HEK293 (cell line): Measurements from ENCODE around the gene CCNK.

Experiments
- CTCF ChIA-PET: fragments of 350-600 bp; formaldehyde crosslinking; extraction: SDS; loops from one replicate; lab custom pipeline; 2021; ENCODE audit warnings: antibody characterized with exemption; lab: Yijun Ruan, JAX
- POLR2A ChIA-PET: fragments of 300-600 bp; formaldehyde crosslinking; extraction: SDS; loops from one replicate; lab custom pipeline; 2020; ENCODE audit warnings: antibody characterized with exemption, inconsistent platforms; lab: Yijun Ruan, JAX
- H3K27ac ChIP-seq: fragments of 200-500 bp; sonication (Bioruptor generic); 2 replicates; pipeline ENCODE4 v1.5.1; 2014; ENCODE audit warnings: low read depth, low read length, control low read depth, inconsistent platforms; ENCODE audit errors: extremely low read depth
- H3K36me3 ChIP-seq, 2 experiments: fragments of 200-500 bp in 1 of 2; sonication (Bioruptor generic) in 1 of 2; 1 replicate in 1 of 2; 2 replicates in 1 of 2; pipeline ENCODE4 v1.5.1; 2014 to 2017; ENCODE audit warnings: inconsistent platforms in 2 of 2, low read length in 2 of 2; ENCODE audit not compliant: control insufficient read depth in 2 of 2, insufficient read depth in 1 of 2
- H3K4me1 ChIP-seq: fragments of 200-500 bp; sonication (Bioruptor generic); 2 replicates; pipeline ENCODE4 v1.5.1; 2014; ENCODE audit warnings: mild to moderate bottlenecking, low read length, inconsistent platforms; ENCODE audit not compliant: control insufficient read depth, insufficient read depth
- H3K4me3 ChIP-seq: 2 replicates; pipeline ENCODE4 v1.5.1; 2011; ENCODE audit warnings: low read depth, mild to moderate bottlenecking, control low read depth, low read length, moderate library complexity
- H3K9me3 ChIP-seq: fragments of 200-500 bp; sonication (Bioruptor generic); 2 replicates; pipeline ENCODE4 v1.5.1; 2014; ENCODE audit warnings: low read depth, low read length, inconsistent platforms; ENCODE audit not compliant: control insufficient read depth, insufficient read depth
- GLIS2 ChIP-seq: fragments of 450-650 bp; formaldehyde crosslinking; IDR thresholded peaks from 2 replicates; pipeline ENCODE4 v1.5.1; 2016; ENCODE audit warnings: missing biosample characterization, missing genetic modification characterization
- MEIS1 ChIP-seq: sonication (generic); formaldehyde crosslinking; IDR thresholded peaks from 2 replicates; pipeline ENCODE4 v1.8.1; 2022; ENCODE audit warnings: missing genetic modification reagents, mild to moderate bottlenecking, borderline replicate concordance
- MZF1 ChIP-seq: fragments of 450-650 bp; formaldehyde crosslinking; IDR thresholded peaks from 2 replicates; pipeline ENCODE4 v1.5.1; 2017; ENCODE audit warnings: missing biosample characterization, missing genetic modification characterization, borderline replicate concordance
- OSR2 ChIP-seq: fragments of 450-650 bp; formaldehyde crosslinking; IDR thresholded peaks from 2 replicates; pipeline ENCODE4 v1.5.1; 2016; ENCODE audit warnings: missing biosample characterization, missing genetic modification characterization
- SP2 ChIP-seq: fragments of 450-650 bp; formaldehyde crosslinking; IDR thresholded peaks from 2 replicates; pipeline ENCODE4 v1.5.1; 2016; ENCODE audit warnings: missing biosample characterization, missing genetic modification characterization
- TRIM28 ChIP-seq: IDR thresholded peaks from 2 replicates; pipeline ENCODE4 v1.6.1; 2011; ENCODE audit warnings: low read length, control low read depth, borderline replicate concordance
- ZBTB48 ChIP-seq: fragments of 450-650 bp; formaldehyde crosslinking; IDR thresholded peaks from 2 replicates; pipeline ENCODE4 v1.5.1; 2016; ENCODE audit warnings: missing biosample characterization, missing genetic modification characterization
- ZBTB8A ChIP-seq: fragments of 450-650 bp; formaldehyde crosslinking; IDR thresholded peaks from 2 replicates; pipeline ENCODE4 v1.5.1; 2016; ENCODE audit warnings: missing biosample characterization, missing genetic modification characterization
- ZFHX2 ChIP-seq: fragments of 450-650 bp; formaldehyde crosslinking; conservative IDR thresholded peaks from 2 replicates; pipeline ENCODE4 v1.5.1; 2016; ENCODE audit warnings: missing biosample characterization, missing genetic modification characterization
- ZIC2 ChIP-seq: fragments of 450-650 bp; formaldehyde crosslinking; IDR thresholded peaks from 2 replicates; pipeline ENCODE4 v1.5.1; 2016; ENCODE audit warnings: missing biosample characterization, missing genetic modification characterization
- ZNF114 ChIP-seq: fragments of 450-650 bp; formaldehyde crosslinking; IDR thresholded peaks from 2 replicates; pipeline ENCODE4 v1.5.0; 2017; ENCODE audit warnings: missing biosample characterization, missing genetic modification characterization
- ZNF211 ChIP-seq: fragments of 450-650 bp; formaldehyde crosslinking; IDR thresholded peaks from 2 replicates; pipeline ENCODE4 v1.5.1; 2016; ENCODE audit warnings: low read depth, missing biosample characterization, missing genetic modification characterization
- ZNF223 ChIP-seq: fragments of 450-650 bp; formaldehyde crosslinking; IDR thresholded peaks from 2 replicates; pipeline ENCODE4 v1.5.1; 2016; ENCODE audit warnings: missing biosample characterization, missing genetic modification characterization
- ZNF248 ChIP-seq: fragments of 450-650 bp; formaldehyde crosslinking; IDR thresholded peaks from 2 replicates; pipeline ENCODE4 v1.5.1; 2017; ENCODE audit warnings: missing biosample characterization, missing genetic modification characterization
- ZNF292 ChIP-seq: fragments of 450-650 bp; formaldehyde crosslinking; IDR thresholded peaks from 2 replicates; pipeline ENCODE4 v1.5.1; 2016; ENCODE audit warnings: low read depth, missing biosample characterization, missing genetic modification characterization, borderline replicate concordance
- ZNF324 ChIP-seq: fragments of 450-650 bp; formaldehyde crosslinking; IDR thresholded peaks from 2 replicates; pipeline ENCODE4 v1.5.1; 2016; ENCODE audit warnings: missing biosample characterization, missing genetic modification characterization
- ZNF394 ChIP-seq: fragments of 450-650 bp; formaldehyde crosslinking; IDR thresholded peaks from 2 replicates; pipeline ENCODE4 v1.5.1; 2016; ENCODE audit warnings: missing biosample characterization, missing genetic modification characterization, mild to moderate bottlenecking, moderate library complexity, borderline replicate concordance
- ZNF571 ChIP-seq: fragments of 450-650 bp; formaldehyde crosslinking; IDR thresholded peaks from 2 replicates; pipeline ENCODE4 v1.5.0; 2017; ENCODE audit warnings: missing biosample characterization, missing genetic modification characterization
- ZNF654 ChIP-seq: fragments of 450-650 bp; formaldehyde crosslinking; IDR thresholded peaks from 2 replicates; pipeline ENCODE4 v1.5.1; 2016; ENCODE audit warnings: low read depth, missing biosample characterization, missing genetic modification characterization
- ZNF830 ChIP-seq: fragments of 450-650 bp; IDR thresholded peaks from 2 replicates; pipeline ENCODE4 v1.5.0; 2018; ENCODE audit warnings: missing biosample characterization, missing genetic modification characterization, low read depth, mild to moderate bottlenecking, moderate library complexity
- TF ChIP-seq, protein P1 (sequence below): fragments of 450-650 bp; formaldehyde crosslinking; IDR thresholded peaks from 2 replicates; pipeline ENCODE4 v1.5.1; 2016; ENCODE audit warnings: missing biosample characterization, missing genetic modification characterization
- TF ChIP-seq, protein P2 (sequence below): fragments of 450-650 bp; formaldehyde crosslinking; IDR thresholded peaks from 2 replicates; pipeline ENCODE4 v1.5.1; 2016; ENCODE audit warnings: missing biosample characterization, missing genetic modification characterization
- TF ChIP-seq, protein P3 (sequence below): fragments of 450-650 bp; formaldehyde crosslinking; IDR thresholded peaks from 2 replicates; pipeline ENCODE4 v1.5.1; 2016; ENCODE audit warnings: missing biosample characterization, missing genetic modification characterization, borderline replicate concordance

The CCNK gene

DNA sequence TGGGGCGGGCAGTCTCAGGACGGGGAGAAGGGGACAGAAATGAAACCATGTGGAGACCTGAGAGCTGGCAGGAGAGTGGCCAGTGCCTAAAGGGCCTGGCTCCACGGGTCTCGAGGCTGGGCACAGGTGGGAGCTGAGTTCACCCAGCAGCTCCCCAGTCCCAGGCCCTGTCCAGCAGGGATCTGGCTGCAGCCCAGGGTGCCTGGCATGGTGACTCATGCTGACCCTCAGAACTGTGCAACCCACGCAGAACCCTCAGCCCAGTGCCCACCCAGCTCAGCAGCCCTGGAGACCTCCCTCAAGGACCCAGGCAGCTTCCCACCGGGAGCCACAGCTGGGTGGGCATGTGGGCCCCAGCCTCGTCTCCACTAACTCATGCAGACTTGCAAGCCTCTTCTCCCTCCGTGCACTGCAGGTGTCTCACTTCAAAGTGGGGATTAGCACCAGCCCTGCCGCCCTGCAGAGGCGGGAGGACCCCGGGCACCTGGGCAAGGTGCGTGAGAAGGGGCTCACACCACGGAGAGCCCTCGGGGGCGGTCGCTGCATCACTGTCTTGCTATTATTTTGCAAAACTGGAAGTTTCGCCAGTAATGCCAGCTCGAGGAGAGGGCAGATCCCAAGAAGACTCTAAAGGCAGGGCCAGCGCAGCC is 46.3 kb downstream of the CCNK start:
- no peak overlapping the region for H3K27ac ChIP-seq
- no peak overlapping the region for H3K4me3 ChIP-seq
- H3K9me3 ChIP-seq, result no peaks in the 10 kb centered on the region
- POLR2A ChIA-PET, result no interaction called here
- TF ChIP-seq TRIM28 (no peak), MEIS1 (CRISPR knock-in tag) (no peak), ZNF654 (no peak), ZNF324 (no peak), ZFHX2 (tag by site-specific recombination) (0 out of 2 replicates have a peak, but pooled peaks have one; percentile 15), ZBTB8A (tag by site-specific recombination) (no peak), OSR2 (no peak), ZBTB48 (no peak), ZNF571 (tag by site-specific recombination) (no peak), MZF1 (tag by site-specific recombination) (no peak), ZNF830 (tag by site-specific recombination) (no peak), ZNF223 (tag by site-specific recombination) (no peak), GLIS2 (tag by site-specific recombination) (no peak), ZNF394 (tag by site-specific recombination) (no peak), ZNF211 (tag by site-specific recombination) (no peak), ZNF114 (tag by site-specific recombination) (no peak), ZNF248 (tag by site-specific recombination) (no peak), ZIC2 (peak; percentile 89), ZNF292 (tag by site-specific recombination) (no peak), SP2 (tag by site-specific recombination) (no peak)
- TF ChIP-seq, protein P1, sequence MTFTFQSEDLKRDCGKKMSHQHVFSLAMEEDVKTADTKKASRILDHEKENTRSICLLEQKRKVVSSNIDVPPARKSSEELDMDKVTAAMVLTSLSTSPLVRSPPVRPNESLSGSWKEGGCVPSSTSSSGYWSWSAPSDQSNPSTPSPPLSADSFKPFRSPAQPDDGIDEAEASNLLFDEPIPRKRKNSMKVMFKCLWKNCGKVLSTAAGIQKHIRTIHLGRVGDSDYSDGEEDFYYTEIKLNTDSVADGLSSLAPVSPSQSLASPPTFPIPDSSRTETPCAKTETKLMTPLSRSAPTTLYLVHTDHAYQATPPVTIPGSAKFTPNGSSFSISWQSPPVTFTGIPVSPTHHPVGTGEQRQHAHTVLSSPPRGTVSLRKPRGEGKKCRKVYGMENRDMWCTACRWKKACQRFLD (tag by site-specific recombination), result no peak
- TF ChIP-seq, protein P2, sequence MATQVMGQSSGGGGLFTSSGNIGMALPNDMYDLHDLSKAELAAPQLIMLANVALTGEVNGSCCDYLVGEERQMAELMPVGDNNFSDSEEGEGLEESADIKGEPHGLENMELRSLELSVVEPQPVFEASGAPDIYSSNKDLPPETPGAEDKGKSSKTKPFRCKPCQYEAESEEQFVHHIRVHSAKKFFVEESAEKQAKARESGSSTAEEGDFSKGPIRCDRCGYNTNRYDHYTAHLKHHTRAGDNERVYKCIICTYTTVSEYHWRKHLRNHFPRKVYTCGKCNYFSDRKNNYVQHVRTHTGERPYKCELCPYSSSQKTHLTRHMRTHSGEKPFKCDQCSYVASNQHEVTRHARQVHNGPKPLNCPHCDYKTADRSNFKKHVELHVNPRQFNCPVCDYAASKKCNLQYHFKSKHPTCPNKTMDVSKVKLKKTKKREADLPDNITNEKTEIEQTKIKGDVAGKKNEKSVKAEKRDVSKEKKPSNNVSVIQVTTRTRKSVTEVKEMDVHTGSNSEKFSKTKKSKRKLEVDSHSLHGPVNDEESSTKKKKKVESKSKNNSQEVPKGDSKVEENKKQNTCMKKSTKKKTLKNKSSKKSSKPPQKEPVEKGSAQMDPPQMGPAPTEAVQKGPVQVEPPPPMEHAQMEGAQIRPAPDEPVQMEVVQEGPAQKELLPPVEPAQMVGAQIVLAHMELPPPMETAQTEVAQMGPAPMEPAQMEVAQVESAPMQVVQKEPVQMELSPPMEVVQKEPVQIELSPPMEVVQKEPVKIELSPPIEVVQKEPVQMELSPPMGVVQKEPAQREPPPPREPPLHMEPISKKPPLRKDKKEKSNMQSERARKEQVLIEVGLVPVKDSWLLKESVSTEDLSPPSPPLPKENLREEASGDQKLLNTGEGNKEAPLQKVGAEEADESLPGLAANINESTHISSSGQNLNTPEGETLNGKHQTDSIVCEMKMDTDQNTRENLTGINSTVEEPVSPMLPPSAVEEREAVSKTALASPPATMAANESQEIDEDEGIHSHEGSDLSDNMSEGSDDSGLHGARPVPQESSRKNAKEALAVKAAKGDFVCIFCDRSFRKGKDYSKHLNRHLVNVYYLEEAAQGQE (tag by site-specific recombination), result peak; percentile 54
- TF ChIP-seq, protein P3, sequence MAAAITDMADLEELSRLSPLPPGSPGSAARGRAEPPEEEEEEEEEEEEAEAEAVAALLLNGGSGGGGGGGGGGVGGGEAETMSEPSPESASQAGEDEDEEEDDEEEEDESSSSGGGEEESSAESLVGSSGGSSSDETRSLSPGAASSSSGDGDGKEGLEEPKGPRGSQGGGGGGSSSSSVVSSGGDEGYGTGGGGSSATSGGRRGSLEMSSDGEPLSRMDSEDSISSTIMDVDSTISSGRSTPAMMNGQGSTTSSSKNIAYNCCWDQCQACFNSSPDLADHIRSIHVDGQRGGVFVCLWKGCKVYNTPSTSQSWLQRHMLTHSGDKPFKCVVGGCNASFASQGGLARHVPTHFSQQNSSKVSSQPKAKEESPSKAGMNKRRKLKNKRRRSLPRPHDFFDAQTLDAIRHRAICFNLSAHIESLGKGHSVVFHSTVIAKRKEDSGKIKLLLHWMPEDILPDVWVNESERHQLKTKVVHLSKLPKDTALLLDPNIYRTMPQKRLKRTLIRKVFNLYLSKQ (tag by site-specific recombination), result no peak
- CTCF ChIA-PET, result no interaction called here
- peaks cover 24% of the 10 kb centered on the region for H3K4me1 ChIP-seq
- no peaks in the 10 kb centered on the region for H3K36me3 ChIP-seq
